H9 (cell line): ENCODE results near the gene OLR1. TPM values are rescaled to one million over a fixed set of nuclear protein-coding genes. Genes with fewer than 3 reads are reported as not detected.

ENCODE experiments used
- DNase-seq: peaks from one replicate; pipeline ENCODE4 v3.0.0-alpha.2; 2017
- H2AFZ ChIP-seq: one replicate; pipeline ENCODE4 v1.6.1; 2013; ENCODE audit warnings: mild to moderate bottlenecking, low read length, control low read depth, moderate library complexity
- H2AK5ac ChIP-seq: 2 replicates; pipeline ENCODE4 v1.6.1; 2013; ENCODE audit warnings: low read length, control low read depth, mixed read lengths; ENCODE audit not compliant: insufficient read length
- H2BK120ac ChIP-seq: one replicate; pipeline ENCODE4 v1.6.1; 2013; ENCODE audit warnings: low read depth, mild to moderate bottlenecking, low read length, control low read depth, inconsistent platforms; ENCODE audit not compliant: poor library complexity, severe bottlenecking
- H2BK12ac ChIP-seq: 2 replicates; pipeline ENCODE4 v1.6.1; 2013; ENCODE audit warnings: low read length, control low read depth, mixed read lengths, low read depth; ENCODE audit not compliant: insufficient read length
- H2BK15ac ChIP-seq: 2 replicates; pipeline ENCODE4 v1.6.1; 2013; ENCODE audit warnings: low read depth, low read length, control low read depth
- H2BK20ac ChIP-seq: one replicate; pipeline ENCODE4 v1.6.1; 2013; ENCODE audit warnings: low read depth, mild to moderate bottlenecking, low read length, control low read depth, inconsistent platforms; ENCODE audit not compliant: poor library complexity, severe bottlenecking
- H2BK5ac ChIP-seq: 2 replicates; pipeline ENCODE4 v1.6.1; 2013; ENCODE audit warnings: low read length, control low read depth, mixed read lengths; ENCODE audit not compliant: insufficient read length
- H3K14ac ChIP-seq: 2 replicates; pipeline ENCODE4 v1.6.1; 2013; ENCODE audit warnings: low read length, control low read depth; ENCODE audit not compliant: insufficient read depth
- H3K18ac ChIP-seq: 2 replicates; pipeline ENCODE4 v1.6.1; 2013; ENCODE audit warnings: low read depth, mild to moderate bottlenecking, mixed read lengths, low read length, control low read depth; ENCODE audit not compliant: insufficient read length
- H3K23ac ChIP-seq: 2 replicates; pipeline ENCODE4 v1.6.1; 2013; ENCODE audit warnings: low read length, control low read depth, mixed read lengths, low read depth; ENCODE audit not compliant: insufficient read length
- H3K23me2 ChIP-seq: 2 replicates; pipeline ENCODE4 v1.6.1; 2013; ENCODE audit warnings: low read depth, mild to moderate bottlenecking, mixed read lengths, low read length, control low read depth; ENCODE audit not compliant: insufficient read length, poor library complexity, severe bottlenecking
- H3K27ac ChIP-seq: 2 replicates; pipeline ENCODE4 v1.5.1; 2013; ENCODE audit warnings: low read length, control low read depth, mixed read lengths, low read depth; ENCODE audit not compliant: insufficient read length
- H3K27me3 ChIP-seq: 2 replicates; pipeline ENCODE4 v1.6.1; 2013; ENCODE audit warnings: low read length, control low read depth, inconsistent platforms; ENCODE audit not compliant: insufficient read depth
- H3K4ac ChIP-seq: 2 replicates; pipeline ENCODE4 v1.6.1; 2013; ENCODE audit warnings: low read depth, mild to moderate bottlenecking, control low read depth, inconsistent platforms, low read length, moderate library complexity
- H3K4me1 ChIP-seq: 2 replicates; pipeline ENCODE4 v1.6.1; 2013; ENCODE audit warnings: low read length, control low read depth, inconsistent platforms; ENCODE audit not compliant: insufficient read depth
- H3K4me2 ChIP-seq: 2 replicates; pipeline ENCODE4 v1.6.1; 2013; ENCODE audit warnings: low read length, control low read depth, mixed read lengths; ENCODE audit not compliant: insufficient read length, insufficient read depth
- H3K56ac ChIP-seq: 2 replicates; pipeline ENCODE4 v1.6.1; 2013; ENCODE audit warnings: low read depth, mild to moderate bottlenecking, mixed read lengths, low read length, control low read depth; ENCODE audit not compliant: insufficient read length
- H3K79me1 ChIP-seq: 2 replicates; pipeline ENCODE4 v1.6.1; 2013; ENCODE audit warnings: low read depth, mild to moderate bottlenecking, moderate library complexity, low read length, control low read depth, inconsistent platforms; ENCODE audit not compliant: insufficient read depth, poor library complexity, severe bottlenecking
- H3K79me2 ChIP-seq: 2 replicates; pipeline ENCODE4 v1.6.1; 2013; ENCODE audit warnings: low read length, control low read depth, inconsistent platforms; ENCODE audit not compliant: insufficient read depth
- H3K9ac ChIP-seq: 2 replicates; pipeline ENCODE4 v1.6.1; 2013; ENCODE audit warnings: low read length, control low read depth, mixed read lengths; ENCODE audit not compliant: insufficient read length; ENCODE audit errors: extremely low read depth
- H3K9me3 ChIP-seq: one replicate; pipeline ENCODE4 v1.6.1; 2013; ENCODE audit warnings: low read depth, low read length, inconsistent platforms; ENCODE audit not compliant: control insufficient read depth
- H3T11ph ChIP-seq: one replicate; pipeline ENCODE4 v1.6.1; 2013; ENCODE audit warnings: mild to moderate bottlenecking, low read length, control low read depth, inconsistent platforms
- H4K20me1 ChIP-seq: one replicate; pipeline ENCODE4 v1.6.1; 2013; ENCODE audit not compliant: control insufficient read depth, insufficient read length, insufficient read depth
- H4K5ac ChIP-seq: 2 replicates; pipeline ENCODE4 v1.6.1; 2013; ENCODE audit warnings: low read depth, mild to moderate bottlenecking, mixed read lengths, low read length, control low read depth; ENCODE audit not compliant: insufficient read length
- H4K8ac ChIP-seq: replicated peaks from 2 replicates; pipeline ENCODE4 v1.6.1; 2013; ENCODE audit warnings: low read length, control low read depth, mixed read lengths, low read depth; ENCODE audit not compliant: insufficient read length
- H4K91ac ChIP-seq: 2 replicates; pipeline ENCODE4 v1.6.1; 2013; ENCODE audit warnings: low read depth, mild to moderate bottlenecking, moderate library complexity, mixed read lengths, low read length, control low read depth; ENCODE audit not compliant: insufficient read length
- H3K27ac Mint-ChIP-seq, 3 experiments: 2 replicates in 2 of 3; 3 replicates in 1 of 3; pipeline ENCODE4 v1.8.0; 2020 to 2021; ENCODE audit warnings: mixed read lengths in 3 of 3, mild to moderate bottlenecking in 1 of 3, moderate library complexity in 1 of 3
- H3K27me3 Mint-ChIP-seq: 2 replicates; pipeline ENCODE4 v1.8.0; 2021; ENCODE audit warnings: low read depth, mild to moderate bottlenecking, moderate library complexity, mixed read lengths
- H3K36me3 Mint-ChIP-seq, 3 experiments: 2 replicates in 2 of 3; 3 replicates in 1 of 3; pipeline ENCODE4 v1.8.0; 2020 to 2021; ENCODE audit warnings: low read depth in 3 of 3, mixed read lengths in 3 of 3; ENCODE audit not compliant: insufficient read depth in 1 of 3
- H3K4me1 Mint-ChIP-seq, 2 experiments: 2 replicates each; pipeline ENCODE4 v1.8.0; 2020; ENCODE audit warnings: mixed read lengths in 2 of 2
- H3K4me3 Mint-ChIP-seq, 2 experiments: 2 replicates in 1 of 2; 3 replicates in 1 of 2; pipeline ENCODE4 v1.8.0; 2020 to 2021; ENCODE audit warnings: mild to moderate bottlenecking in 2 of 2, mixed read lengths in 2 of 2, moderate library complexity in 1 of 2
- H3K9me3 Mint-ChIP-seq, 2 experiments: 2 replicates in 1 of 2; 3 replicates in 1 of 2; pipeline ENCODE4 v1.8.0; 2020; ENCODE audit warnings: mild to moderate bottlenecking in 2 of 2, mixed read lengths in 2 of 2, moderate library complexity in 1 of 2
- CTCF ChIP-seq: fragments of 200-600 bp; sonication (generic); conservative IDR thresholded peaks from 3 replicates; pipeline ENCODE4 v1.8.0; 2021; ENCODE audit warnings: antibody characterized with exemption, mild to moderate bottlenecking
- WGBS: extraction: QIAGEN DNeasy Blood & Tissue Kit; methylation state at CpG from one replicate; pipeline ENCODE4 v1.1.7; 2013; ENCODE audit warnings: missing lambda C conversion rate, low lambda C conversion rate, mixed read lengths; ENCODE audit not compliant: insufficient read length; ENCODE audit errors: extremely low coverage; 5-methylcytosine and 5-hydroxymethylcytosine counted together
- total RNA-seq: library from RNA; stranded (reverse); gene quantifications from 2 replicates; pipeline ENCODE4 v1.2.1, GENCODE V29; 2021

The OLR1 gene
- total RNA-seq, 1 experiment from 2014 or later = not detected

GRCh38 chr12:10147714-10148403 is 24.1 kb downstream of the OLR1 start:
- no peak overlapping the region for H3K4me2 ChIP-seq
- DNase-seq = no peak

More at GRCh38 chr12:10147714-10148403, 24.1 kb downstream of the OLR1 start:
- no peaks in the 10 kb centered on the region for H3K27me3 Mint-ChIP-seq
- no peaks in the 10 kb centered on the region for H3K36me3 Mint-ChIP-seq
- Histone ChIP-seq H3K79me1 (no peaks in the 10 kb centered on the region), H4K20me1 (no peaks in the 10 kb centered on the region), H3K27me3 (no peaks in the 10 kb centered on the region), H3K4me1 (no peaks in the 10 kb centered on the region), H3K79me2 (no peaks in the 10 kb centered on the region), H3K9ac (no peak overlapping the region), H4K5ac (no peak overlapping the region), H3K18ac (no peak overlapping the region), H2BK5ac (no peak overlapping the region), H2AFZ (no peak overlapping the region), H3K23me2 (no peaks in the 10 kb centered on the region), H3K56ac (no peak overlapping the region), H2BK120ac (no peak overlapping the region), H2AK5ac (no peak overlapping the region), H3K23ac (no peak overlapping the region), H3K4ac (no peak overlapping the region), H3K14ac (no peak overlapping the region), H2BK20ac (no peak overlapping the region), H4K8ac (no peak overlapping the region), H4K91ac (no peak overlapping the region), H3K27ac (no peak overlapping the region), H2BK15ac (no peak overlapping the region), H2BK12ac (no peak overlapping the region), H3T11ph (no peak overlapping the region), H3K9me3 (no peaks in the 10 kb centered on the region)
- H3K27ac Mint-ChIP-seq = no peak overlapping the region
- H3K9me3 Mint-ChIP-seq = peaks cover 0 to 2% of the 10 kb centered on the region in 2 experiments; a peak in 2 of 5 replicates
- TF ChIP-seq CTCF = no peak
- H3K4me1 Mint-ChIP-seq = no peaks in the 10 kb centered on the region
- no CpG with 5 or more reads among the region's 5 CpGs for WGBS
- H3K4me3 Mint-ChIP-seq = no peak overlapping the region
